Calu3 (cell line): Measurements from ENCODE around the gene VPS41. TPM values are rescaled to one million over a fixed set of nuclear protein-coding genes. Genes with fewer than 3 reads are reported as not detected.

Experiments
- BruUV-seq: library from RNA; stranded (reverse); fragments of 400-500 nt; replicated peaks from 2 replicates; lab custom pipeline; 2021; lab: Mats Ljungman, UMichigan
- CTCF ChIA-PET: fragments of 300-600 bp; sonication (Branson Sonifier 250); formaldehyde crosslinking; loops from one replicate; lab custom pipeline; 2022; ENCODE audit warnings: antibody characterized with exemption; lab: Charles Lee
- DNase-seq: peaks from one replicate; pipeline ENCODE4 v3.0.0; 2022
- H3K27ac Mint-ChIP-seq: one replicate; pipeline ENCODE4 v1.8.0; 2022; ENCODE audit warnings: mixed read lengths; ENCODE audit not compliant: unreplicated experiment
- H3K27me3 Mint-ChIP-seq: one replicate; pipeline ENCODE4 v1.8.0; 2022; ENCODE audit warnings: mixed read lengths; ENCODE audit not compliant: unreplicated experiment
- H3K36me3 Mint-ChIP-seq: one replicate; pipeline ENCODE4 v1.8.0; 2022; ENCODE audit warnings: mild to moderate bottlenecking, moderate library complexity, mixed read lengths; ENCODE audit not compliant: insufficient read depth, unreplicated experiment
- H3K4me1 Mint-ChIP-seq: one replicate; pipeline ENCODE4 v1.8.0; 2022; ENCODE audit warnings: mild to moderate bottlenecking, low read depth, mixed read lengths; ENCODE audit not compliant: unreplicated experiment
- H3K4me3 Mint-ChIP-seq: one replicate; pipeline ENCODE4 v1.8.0; 2022; ENCODE audit warnings: mild to moderate bottlenecking, low read depth, moderate library complexity, mixed read lengths; ENCODE audit not compliant: unreplicated experiment
- H3K9me3 Mint-ChIP-seq: one replicate; pipeline ENCODE4 v1.8.0; 2022; ENCODE audit warnings: low read depth, mixed read lengths; ENCODE audit not compliant: unreplicated experiment
- intact Hi-C: fragments of 100-400 bp; cut with micrococcal nuclease; formaldehyde crosslinking; loops from one replicate; pipeline ENCODE4 v1.10.0; 2022; ENCODE audit not compliant: unreplicated experiment
- total RNA-seq: library from RNA; stranded (reverse); gene quantifications from 2 replicates; pipeline ENCODE4 v1.2.3, GENCODE V29; 2022
- TF ChIP-seq, protein P1 (sequence below): fragments of 200-600 bp; IDR thresholded peaks from one replicate; pipeline ENCODE4 v1.8.0; 2022; ENCODE audit warnings: antibody characterized with exemption; ENCODE audit not compliant: unreplicated experiment

VPS41 gene
- total RNA-seq, 1 experiment from 2014 or later, result 292 TPM

DNA sequence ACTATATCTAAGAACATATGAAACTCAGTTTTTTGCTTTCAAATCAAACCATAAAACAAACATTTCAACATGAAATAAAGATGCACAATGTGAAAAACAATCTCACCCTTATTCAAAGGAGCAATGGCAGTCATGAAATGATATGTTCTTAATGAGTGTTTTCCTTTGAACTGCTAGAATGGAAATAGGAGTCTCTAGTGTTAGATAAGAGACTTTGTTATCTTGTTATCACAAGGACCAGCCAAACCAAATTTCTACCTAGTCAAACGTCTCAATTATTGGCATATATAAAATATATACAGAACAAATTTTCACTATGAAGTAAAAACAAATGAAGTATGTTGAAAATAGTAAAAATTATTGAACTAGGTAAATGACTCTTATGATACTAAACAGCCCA lies 1.2 kb downstream of the VPS41 start:
- peaks cover 13% of the 10 kb centered on the region for H3K36me3 Mint-ChIP-seq
- H3K27ac Mint-ChIP-seq, result peak overlapping the region; percentile 75
- CTCF ChIA-PET, result interaction anchor here (2.5 kb wide), 1 partner anchor 22 kb away, joined by 11 read pairs; no protein-coding TSS in a partner anchor
- H3K27me3 Mint-ChIP-seq, result no peaks in the 10 kb centered on the region
- no peak for DNase-seq
- H3K4me3 Mint-ChIP-seq, result peak overlapping the region; percentile 83
- intact Hi-C loops, result loop anchor here (2.0 to 5.0 kb wide), 2 partner anchors 45 to 80 kb away; no protein-coding TSS in a partner anchor
- no peaks in the 10 kb centered on the region for H3K9me3 Mint-ChIP-seq
- BruUV-seq, result no TSS peak
- TF ChIP-seq, protein P1, sequence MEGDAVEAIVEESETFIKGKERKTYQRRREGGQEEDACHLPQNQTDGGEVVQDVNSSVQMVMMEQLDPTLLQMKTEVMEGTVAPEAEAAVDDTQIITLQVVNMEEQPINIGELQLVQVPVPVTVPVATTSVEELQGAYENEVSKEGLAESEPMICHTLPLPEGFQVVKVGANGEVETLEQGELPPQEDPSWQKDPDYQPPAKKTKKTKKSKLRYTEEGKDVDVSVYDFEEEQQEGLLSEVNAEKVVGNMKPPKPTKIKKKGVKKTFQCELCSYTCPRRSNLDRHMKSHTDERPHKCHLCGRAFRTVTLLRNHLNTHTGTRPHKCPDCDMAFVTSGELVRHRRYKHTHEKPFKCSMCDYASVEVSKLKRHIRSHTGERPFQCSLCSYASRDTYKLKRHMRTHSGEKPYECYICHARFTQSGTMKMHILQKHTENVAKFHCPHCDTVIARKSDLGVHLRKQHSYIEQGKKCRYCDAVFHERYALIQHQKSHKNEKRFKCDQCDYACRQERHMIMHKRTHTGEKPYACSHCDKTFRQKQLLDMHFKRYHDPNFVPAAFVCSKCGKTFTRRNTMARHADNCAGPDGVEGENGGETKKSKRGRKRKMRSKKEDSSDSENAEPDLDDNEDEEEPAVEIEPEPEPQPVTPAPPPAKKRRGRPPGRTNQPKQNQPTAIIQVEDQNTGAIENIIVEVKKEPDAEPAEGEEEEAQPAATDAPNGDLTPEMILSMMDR, result no peak
- H3K4me1 Mint-ChIP-seq, result peaks cover 53% of the 10 kb centered on the region

DNA sequence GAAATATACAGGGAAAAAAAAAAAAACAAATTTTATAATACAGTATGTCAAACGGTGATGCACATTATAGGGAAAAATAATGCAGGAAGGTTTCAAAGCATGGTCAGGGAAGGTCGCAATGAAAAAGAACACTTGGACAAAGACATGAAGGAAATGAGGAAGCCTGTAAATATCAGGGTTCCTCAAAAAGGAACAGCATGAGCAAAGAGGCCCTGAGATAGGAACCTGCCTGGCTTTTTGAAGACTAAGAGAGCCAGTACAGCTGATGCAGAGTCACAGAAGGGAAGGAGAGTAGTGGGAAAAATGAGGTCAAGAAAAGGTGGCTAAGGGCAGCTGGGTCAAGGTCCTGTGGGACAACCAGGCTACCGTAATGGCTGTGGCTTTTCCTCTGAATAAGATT lies 1.9 kb downstream of the VPS41 start:
- H3K9me3 Mint-ChIP-seq, result no peaks in the 10 kb centered on the region
- intact Hi-C loops, result loop anchor here (5.0 kb wide), 1 partner anchor 80 kb away; no protein-coding TSS in a partner anchor
- BruUV-seq, result no TSS peak
- DNase-seq, result no peak
- peak overlapping the region; percentile 83 for H3K4me3 Mint-ChIP-seq
- H3K27me3 Mint-ChIP-seq, result no peaks in the 10 kb centered on the region
- H3K27ac Mint-ChIP-seq, result peak overlapping the region; percentile 49
- TF ChIP-seq, protein P1, result no peak
- CTCF ChIA-PET, result no interaction called here
- peaks cover 13% of the 10 kb centered on the region for H3K36me3 Mint-ChIP-seq
- peaks cover 56% of the 10 kb centered on the region for H3K4me1 Mint-ChIP-seq

DNA sequence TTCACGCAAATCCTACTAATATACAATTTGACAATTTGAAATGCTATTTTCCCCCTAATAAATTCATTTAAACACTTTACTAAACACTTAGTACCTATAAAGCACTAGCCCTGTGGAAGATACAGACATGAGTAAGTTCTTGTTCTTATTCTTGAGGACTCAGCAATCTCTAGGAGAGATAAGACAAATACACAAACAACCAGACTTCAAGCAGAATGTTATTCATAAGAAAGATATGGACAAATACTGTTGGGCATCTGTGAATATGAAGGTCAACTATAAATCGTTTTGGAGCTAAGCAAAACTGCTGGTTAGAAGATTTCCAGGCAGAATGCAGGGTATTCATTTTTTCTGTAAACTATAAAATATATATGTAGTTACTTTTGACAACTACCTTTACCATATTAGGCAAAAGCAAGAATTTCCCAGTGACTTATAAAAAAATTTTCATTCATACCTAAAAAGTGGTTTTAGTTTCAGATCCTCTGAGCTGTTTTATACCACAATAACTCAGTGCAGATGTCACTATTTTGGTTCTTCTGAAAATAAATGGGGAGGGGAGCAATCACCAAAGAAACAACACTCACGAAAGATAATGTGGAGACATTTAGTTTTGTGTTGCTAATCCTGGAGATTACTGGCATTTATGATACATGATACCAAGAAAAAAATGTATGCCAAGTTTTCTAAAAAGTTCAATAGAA lies 3.8 kb downstream of the VPS41 start:
- Mint-ChIP-seq H3K27me3 (no peaks in the 10 kb centered on the region), H3K27ac (no peak overlapping the region), H3K4me3 (no peak overlapping the region), H3K36me3 (peaks cover 13% of the 10 kb centered on the region), H3K9me3 (no peaks in the 10 kb centered on the region), H3K4me1 (peaks cover 74% of the 10 kb centered on the region)
- intact Hi-C loops, result loop anchor here (5.0 kb wide), 1 partner anchor 78 kb away; no protein-coding TSS in a partner anchor
- TF ChIP-seq, protein P1, result no peak
- BruUV-seq, result no TSS peak
- DNase-seq, result no peak
- CTCF ChIA-PET, result no interaction called here

DNA sequence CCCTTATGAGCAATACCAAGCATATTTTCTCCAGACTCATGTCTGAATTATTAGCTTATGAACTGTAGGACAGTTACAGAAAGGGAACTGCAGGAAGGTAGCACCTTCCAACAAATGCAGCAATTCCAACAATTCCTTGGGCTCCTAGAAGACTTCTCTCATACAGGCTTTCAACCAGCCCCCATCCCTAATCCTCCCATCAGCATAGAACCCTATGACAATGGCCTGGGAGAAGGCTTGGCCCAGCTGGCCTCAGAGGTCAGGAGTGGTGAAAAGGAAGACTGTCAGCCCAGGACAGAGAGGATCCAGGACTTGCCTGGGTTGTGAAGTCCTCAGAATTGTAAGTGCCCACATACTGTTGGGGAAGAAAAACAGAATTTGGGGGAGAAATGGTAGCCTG lies 5.9 kb downstream of the VPS41 start:
- intact Hi-C loops, result no loop called here
- H3K4me3 Mint-ChIP-seq, result no peak overlapping the region
- H3K27me3 Mint-ChIP-seq, result no peaks in the 10 kb centered on the region
- peaks cover 68% of the 10 kb centered on the region for H3K4me1 Mint-ChIP-seq
- no peaks in the 10 kb centered on the region for H3K9me3 Mint-ChIP-seq
- peaks cover 7% of the 10 kb centered on the region for H3K36me3 Mint-ChIP-seq
- H3K27ac Mint-ChIP-seq, result peak overlapping the region; percentile 37
- DNase-seq, result no peak
- BruUV-seq, result no TSS peak
- CTCF ChIA-PET, result interaction anchor here (1.2 to 1.3 kb wide), 2 partner anchors 19 to 75 kb away, joined by 3 to 4 read pairs; no protein-coding TSS in a partner anchor
- TF ChIP-seq, protein P1, result no peak
